Suprapubic skin (tissue), 4 donors: ENCODE results near the gene INSYN2B.

ENCODE experiments used
- CTCF ChIP-seq, 2 donors: fragments of 200-600 bp in 1 of 2; fragments of 450-650 bp in 1 of 2; sonication (generic) in 1 of 2; IDR thresholded peaks; one replicate each; pipeline ENCODE4 v1.5.1; 2016 to 2019; ENCODE audit warnings: antibody characterized with exemption in 2 of 2, mild to moderate bottlenecking in 1 of 2, moderate library complexity in 1 of 2
- POLR2A ChIP-seq, 2 donors: fragments of 450-650 bp; IDR thresholded peaks; one replicate each; pipeline ENCODE4 v1.6.1; 2017; ENCODE audit warnings: antibody characterized with exemption in 2 of 2, mild to moderate bottlenecking in 2 of 2, moderate library complexity in 2 of 2
- POLR2AphosphoS5 ChIP-seq, 3 donors: sonication (generic); formaldehyde crosslinking; IDR thresholded peaks; one replicate each; pipeline ENCODE4 v1.6.1; 2017; ENCODE audit warnings: antibody characterized with exemption in 3 of 3

- no peak for TF ChIP-seq CTCF (IDR thresholded peaks at IDR 0.05)
- TF ChIP-seq POLR2A (IDR thresholded peaks at IDR 0.05), result no peak
- no peak for TF ChIP-seq POLR2AphosphoS5 (IDR thresholded peaks at IDR 0.05)
These were observed 17.5 kb upstream of the INSYN2B start for GRCh38 chr5:169997798-169998197.
